Measurements from ENCODE around the gene CHMP4B.

- no peak for TF ChIP-seq POLR2AphosphoS5 (IDR thresholded peaks at IDR 0.05)
- no peak for TF ChIP-seq POLR2A (IDR thresholded peaks at IDR 0.05; ENCODE audit: low read depth)
- TF ChIP-seq CTCF (IDR thresholded peaks at IDR 0.05): no peak
Measured at GRCh38 chr20:33784225-33784624, 26.9 kb upstream of the CHMP4B start.

Data from esophagus muscularis mucosa (tissue), 3 donors.